ENCODE results near the gene KRT73. TPM values are rescaled to one million over a fixed set of nuclear protein-coding genes. Genes with fewer than 3 reads are reported as not detected.

The KRT73 gene
- total and polyA plus RNA-seq, 7 experiments from 2014 or later = 1.0 to 96.4 (median 26.7) TPM

DNA sequence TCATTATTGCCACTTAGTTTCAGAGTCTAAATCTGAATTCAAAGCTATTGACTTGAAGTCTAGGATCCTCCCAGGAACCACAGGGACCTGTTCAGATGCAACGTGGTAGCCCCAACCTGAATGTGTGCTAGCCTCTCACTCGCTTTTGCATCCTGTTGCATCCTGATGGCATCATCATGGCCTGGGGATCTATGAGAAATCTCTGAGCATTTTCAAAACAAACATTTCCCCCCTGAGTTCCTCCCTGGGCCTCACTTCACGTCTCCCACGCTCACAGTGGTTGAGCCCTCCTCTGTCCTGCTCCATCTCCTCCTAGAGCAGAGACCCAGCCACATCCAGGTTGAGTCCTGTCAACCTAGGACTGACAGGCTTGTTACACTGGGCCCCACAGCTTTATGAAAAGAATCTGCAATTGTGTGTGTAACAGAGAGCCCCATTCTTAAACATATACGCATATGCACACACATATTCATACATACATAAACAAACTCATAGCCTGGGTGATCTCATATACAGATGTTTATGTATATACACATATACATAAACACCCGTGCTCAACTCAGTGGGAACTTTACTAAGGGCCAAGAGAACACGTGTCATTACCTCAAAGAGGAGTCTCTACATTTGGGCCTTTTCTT lies 11.7 kb downstream of the KRT73 start:
- Mint-ChIP-seq H3K27ac (peak overlapping the region in 8 of 9 donors; percentile 94 to 99 (median 98)), H3K9me3 (peaks cover 0 to 4% (median 0%) of the 10 kb centered on the region in 11 donors), H3K36me3 (peaks cover 0 to 8% (median 8%) of the 10 kb centered on the region in 5 donors), H3K4me1 (peaks cover 61 to 100% (median 98%) of the 10 kb centered on the region in 7 donors), H3K27me3 (peaks cover 0 to 3% (median 0%) of the 10 kb centered on the region in 5 donors), H3K4me3 (peak overlapping the region in 7 of 10 donors; percentile 10 to 71 (median 45))
- Histone ChIP-seq H3K9me3 (ENCODE audit: control insufficient read depth in 2 of 3, low read length in 3 of 3) (no peaks in the 10 kb centered on the region), H3K27ac (ENCODE audit: low read depth, low read length) (peak overlapping the region; percentile 79), H3K36me3 (ENCODE audit: control insufficient read depth in 2 of 3, insufficient read depth in 3 of 3, low read length in 3 of 3) (no peaks in the 10 kb centered on the region), H3K4me3 (ENCODE audit: low read length) (no peak overlapping the region), H3K27me3 (ENCODE audit: control insufficient read depth in 2 of 2, insufficient read depth in 2 of 2, low read length in 2 of 2) (no peaks in the 10 kb centered on the region), H3K4me1 (ENCODE audit: control insufficient read depth in 2 of 2, insufficient read depth in 2 of 2, low read length in 2 of 2) (peaks cover 6 to 94% of the 10 kb centered on the region in 2 donors)
- no peak for DNase-seq
- POLR2A ChIA-PET = interaction anchor here (0.7 to 2.9 kb wide), 14 partner anchors 10 to 107 kb away, joined by 3 to 12 read pairs (median 5); partner anchors contain the start of gene KRT1
- CTCF ChIA-PET = interaction anchor here (0.5 to 2.7 kb wide), 7 partner anchors 13 to 273 kb away, joined by 3 to 29 read pairs (median 3); no protein-coding TSS in a partner anchor
- ATAC-seq = no peak
- intact Hi-C loops (cut with micrococcal nuclease) = no loop called here

DNA sequence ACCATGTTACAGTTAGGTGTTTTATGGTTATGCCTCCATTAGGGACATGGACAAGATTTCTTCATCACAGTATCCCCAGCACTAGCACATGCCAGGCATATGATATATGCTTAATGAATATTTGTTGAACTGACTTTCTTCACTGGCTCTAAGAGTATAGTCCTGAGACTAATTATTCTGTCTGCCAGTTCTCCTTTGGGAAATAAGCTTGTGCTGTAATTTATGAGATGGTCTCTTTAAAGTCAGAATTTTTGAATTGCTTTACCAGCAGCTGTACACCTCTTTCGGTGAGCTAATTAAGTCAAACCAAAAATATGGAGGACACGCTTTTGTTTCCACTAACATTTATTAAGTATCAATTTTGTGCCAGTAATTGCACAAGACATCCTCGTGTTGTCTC lies 12.3 kb downstream of the KRT73 start:
- ATAC-seq = no peak
- ChIA-PET POLR2A (interaction anchor here (0.7 to 2.9 kb wide), 16 partner anchors 9 to 108 kb away, joined by 3 to 12 read pairs (median 4); partner anchors contain the start of gene KRT1), CTCF (interaction anchor here (0.5 to 2.7 kb wide), 9 partner anchors 14 to 274 kb away, joined by 3 to 29 read pairs (median 5); no protein-coding TSS in a partner anchor)
- H3K27me3 ChIP-seq (ENCODE audit: control insufficient read depth in 2 of 2, insufficient read depth in 2 of 2, low read length in 2 of 2) = no peaks in the 10 kb centered on the region
- no peaks in the 10 kb centered on the region for H3K9me3 ChIP-seq (ENCODE audit: control insufficient read depth in 2 of 3, low read length in 3 of 3)
- H3K27ac Mint-ChIP-seq = peak overlapping the region in 8 of 9 donors; percentile 85 to 99 (median 98)
- peaks cover 55 to 98% (median 96%) of the 10 kb centered on the region in 7 donors for H3K4me1 Mint-ChIP-seq
- peaks cover 0 to 2% (median 0%) of the 10 kb centered on the region in 5 donors for H3K27me3 Mint-ChIP-seq
- peaks cover 0 to 4% (median 0%) of the 10 kb centered on the region in 11 donors for H3K9me3 Mint-ChIP-seq
- H3K27ac ChIP-seq (ENCODE audit: low read depth, low read length) = no peak overlapping the region
- peaks cover 6 to 88% of the 10 kb centered on the region in 2 donors for H3K4me1 ChIP-seq (ENCODE audit: control insufficient read depth in 2 of 2, insufficient read depth in 2 of 2, low read length in 2 of 2)
- intact Hi-C loops (cut with micrococcal nuclease) = no loop called here
- DNase-seq = no peak
- no peaks in the 10 kb centered on the region for H3K36me3 ChIP-seq (ENCODE audit: control insufficient read depth in 2 of 3, insufficient read depth in 3 of 3, low read length in 3 of 3)
- H3K36me3 Mint-ChIP-seq = peaks cover 0 to 8% (median 7%) of the 10 kb centered on the region in 5 donors
- H3K4me3 ChIP-seq (ENCODE audit: low read length) = no peak overlapping the region
- peak overlapping the region in 8 of 10 donors; percentile 1 to 76 (median 66) for H3K4me3 Mint-ChIP-seq

DNA sequence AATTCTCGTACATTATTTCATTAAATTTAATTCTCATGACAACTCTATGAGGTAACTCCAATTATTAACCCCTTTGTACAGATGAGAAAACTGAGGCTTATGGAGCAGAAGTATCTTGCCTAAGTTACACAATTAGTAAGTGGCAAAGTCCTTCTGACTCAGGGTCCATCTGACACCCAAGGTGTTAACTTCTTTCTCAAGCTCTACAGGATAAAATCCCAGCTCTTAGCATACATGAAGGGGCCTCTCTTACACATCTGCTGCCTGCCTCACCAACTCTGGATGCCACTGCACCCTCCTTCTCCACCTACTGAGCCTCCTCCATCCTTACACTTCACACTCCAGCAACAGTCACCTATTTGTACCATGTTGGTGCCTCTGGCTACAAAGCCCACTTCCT lies 12.8 kb downstream of the KRT73 start:
- ATAC-seq (no peak), DNase-seq (no peak)
- ChIA-PET POLR2A (interaction anchor here (0.8 to 2.9 kb wide), 16 partner anchors 8 to 108 kb away, joined by 3 to 12 read pairs (median 4); no protein-coding TSS in a partner anchor), CTCF (interaction anchor here (0.7 to 2.7 kb wide), 8 partner anchors 16 to 274 kb away, joined by 3 to 29 read pairs (median 5); no protein-coding TSS in a partner anchor)
- Histone ChIP-seq H3K36me3 (ENCODE audit: control insufficient read depth in 2 of 3, insufficient read depth in 3 of 3, low read length in 3 of 3) (no peaks in the 10 kb centered on the region), H3K4me3 (ENCODE audit: low read length) (no peak overlapping the region), H3K27me3 (ENCODE audit: control insufficient read depth in 2 of 2, insufficient read depth in 2 of 2, low read length in 2 of 2) (no peaks in the 10 kb centered on the region), H3K4me1 (ENCODE audit: control insufficient read depth in 2 of 2, insufficient read depth in 2 of 2, low read length in 2 of 2) (peaks cover 6 to 83% of the 10 kb centered on the region in 2 donors), H3K9me3 (ENCODE audit: control insufficient read depth in 2 of 3, low read length in 3 of 3) (no peaks in the 10 kb centered on the region), H3K27ac (ENCODE audit: low read depth, low read length) (peak overlapping the region; percentile 56)
- H3K27ac Mint-ChIP-seq = peak overlapping the region in 8 of 9 donors; percentile 85 to 99 (median 96)
- H3K4me3 Mint-ChIP-seq = peak overlapping the region in 9 of 10 donors; percentile 1 to 76 (median 67)
- H3K36me3 Mint-ChIP-seq = peaks cover 0 to 8% (median 7%) of the 10 kb centered on the region in 5 donors
- H3K9me3 Mint-ChIP-seq = peaks cover 0 to 4% (median 0%) of the 10 kb centered on the region in 11 donors
- intact Hi-C loops (cut with micrococcal nuclease) = no loop called here
- peaks cover 0 to 2% (median 0%) of the 10 kb centered on the region in 5 donors for H3K27me3 Mint-ChIP-seq
- peaks cover 50 to 95% (median 92%) of the 10 kb centered on the region in 7 donors for H3K4me1 Mint-ChIP-seq

DNA sequence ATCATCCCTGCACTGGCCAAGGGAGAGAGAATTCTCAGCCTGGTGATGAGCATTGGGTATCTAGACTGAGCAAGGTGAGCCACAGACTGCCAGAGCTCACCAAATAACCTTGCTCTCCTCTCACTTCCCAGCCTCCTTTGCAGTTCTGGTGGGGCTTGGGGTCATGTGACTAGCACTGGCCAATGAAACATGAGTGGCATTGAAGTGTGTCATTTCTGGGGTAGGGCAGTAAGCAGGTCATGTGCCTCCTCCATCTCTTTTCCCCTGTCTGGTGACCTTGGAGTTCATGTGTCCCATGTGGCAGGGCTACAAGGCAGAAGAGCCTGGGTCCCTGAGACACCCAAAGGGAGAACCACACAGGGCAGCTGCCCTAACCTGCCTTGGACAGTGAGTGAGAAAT lies 13.5 kb downstream of the KRT73 start:
- Mint-ChIP-seq H3K9me3 (peaks cover 0 to 4% (median 0%) of the 10 kb centered on the region in 11 donors), H3K36me3 (peaks cover 0 to 11% (median 7%) of the 10 kb centered on the region in 5 donors), H3K4me3 (peak overlapping the region; percentile 10 to 79 (median 62)), H3K27me3 (peaks cover 0 to 8% (median 0%) of the 10 kb centered on the region in 5 donors), H3K27ac (peak overlapping the region; percentile 51 to 99 (median 96)), H3K4me1 (peaks cover 44 to 95% (median 90%) of the 10 kb centered on the region in 7 donors)
- ATAC-seq = no peak
- peak in 1 of 9 donors; percentile 14 for DNase-seq
- H3K9me3 ChIP-seq (ENCODE audit: control insufficient read depth in 2 of 3, low read length in 3 of 3) = no peaks in the 10 kb centered on the region
- POLR2A ChIA-PET = interaction anchor here (0.6 to 2.9 kb wide), 12 partner anchors 8 to 104 kb away, joined by 3 to 12 read pairs (median 5); no protein-coding TSS in a partner anchor
- peak overlapping the region; percentile 6 for H3K4me3 ChIP-seq (ENCODE audit: low read length)
- intact Hi-C loops (cut with micrococcal nuclease) = no loop called here
- CTCF ChIA-PET = interaction anchor here (0.7 to 2.7 kb wide), 4 partner anchors 15 to 103 kb away, joined by 4 to 29 read pairs (median 6); no protein-coding TSS in a partner anchor
- H3K4me1 ChIP-seq (ENCODE audit: control insufficient read depth in 2 of 2, insufficient read depth in 2 of 2, low read length in 2 of 2) = peaks cover 3 to 78% of the 10 kb centered on the region in 2 donors
- peak overlapping the region; percentile 56 for H3K27ac ChIP-seq (ENCODE audit: low read depth, low read length)
- H3K36me3 ChIP-seq (ENCODE audit: control insufficient read depth in 2 of 3, insufficient read depth in 3 of 3, low read length in 3 of 3) = no peaks in the 10 kb centered on the region
- H3K27me3 ChIP-seq (ENCODE audit: control insufficient read depth in 2 of 2, insufficient read depth in 2 of 2, low read length in 2 of 2) = no peaks in the 10 kb centered on the region

DNA sequence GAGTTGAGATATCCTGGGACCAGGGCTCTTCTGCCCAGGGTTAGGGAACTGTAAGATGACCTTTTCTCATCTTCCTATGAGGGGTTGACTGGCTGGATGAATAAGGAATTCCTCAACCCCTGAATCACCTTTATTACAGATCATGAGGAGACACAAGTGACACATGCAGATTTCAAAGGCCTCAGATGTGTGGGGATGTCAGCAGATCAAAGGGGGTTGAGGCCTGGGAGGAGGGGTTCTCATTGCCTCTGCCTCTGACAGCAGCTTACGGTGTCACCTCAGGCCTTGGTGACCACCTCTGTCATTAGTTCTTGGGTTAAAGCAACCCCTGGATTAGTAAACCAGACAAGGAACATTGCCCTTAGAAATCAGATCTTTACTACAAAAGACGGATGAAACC lies 15.0 kb downstream of the KRT73 start:
- Mint-ChIP-seq H3K4me1 (peaks cover 31 to 94% (median 82%) of the 10 kb centered on the region in 7 donors), H3K27me3 (peaks cover 0 to 21% (median 0%) of the 10 kb centered on the region in 5 donors), H3K27ac (peak overlapping the region in 8 of 9 donors; percentile 84 to 97 (median 94)), H3K4me3 (peak overlapping the region in 9 of 10 donors; percentile 45 to 79 (median 65)), H3K36me3 (peaks cover 5 to 18% (median 16%) of the 10 kb centered on the region in 5 donors), H3K9me3 (peaks cover 0 to 4% (median 0%) of the 10 kb centered on the region in 11 donors)
- Histone ChIP-seq H3K9me3 (ENCODE audit: control insufficient read depth in 2 of 3, low read length in 3 of 3) (no peaks in the 10 kb centered on the region), H3K4me3 (ENCODE audit: low read length) (peak overlapping the region; percentile 9), H3K36me3 (ENCODE audit: control insufficient read depth in 2 of 3, insufficient read depth in 3 of 3, low read length in 3 of 3) (no peaks in the 10 kb centered on the region), H3K4me1 (ENCODE audit: control insufficient read depth in 2 of 2, insufficient read depth in 2 of 2, low read length in 2 of 2) (peaks cover 0 to 63% of the 10 kb centered on the region in 2 donors), H3K27ac (ENCODE audit: low read depth, low read length) (peak overlapping the region; percentile 24), H3K27me3 (ENCODE audit: control insufficient read depth in 2 of 2, insufficient read depth in 2 of 2, low read length in 2 of 2) (no peaks in the 10 kb centered on the region)
- ChIA-PET CTCF (no interaction called here), POLR2A (no interaction called here)
- intact Hi-C loops (cut with micrococcal nuclease) = no loop called here
- DNase-seq (peak in 8 of 9 donors; percentile 8 to 73 (median 66)), ATAC-seq (peak; percentile 82)

DNA sequence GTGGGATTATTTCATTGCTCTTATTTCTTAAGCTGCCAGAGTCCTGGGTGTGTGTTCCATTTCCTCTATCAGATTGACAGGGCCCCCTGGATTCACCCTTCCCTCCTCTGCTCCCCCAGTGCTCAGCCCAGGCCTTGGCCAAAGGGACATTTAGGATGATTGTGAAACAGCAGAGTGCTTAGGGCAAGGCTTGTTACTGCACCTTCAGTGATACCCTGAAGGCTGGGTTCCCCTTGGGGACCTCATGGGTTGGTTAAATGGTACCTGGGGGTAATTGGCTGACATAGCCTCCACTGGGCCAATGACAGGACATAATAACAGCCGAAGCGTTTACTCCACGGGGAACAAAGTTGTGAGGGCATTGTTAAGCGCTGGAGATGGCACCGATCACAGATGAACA lies 15.8 kb downstream of the KRT73 start:
- intact Hi-C loops (cut with micrococcal nuclease) = no loop called here
- Mint-ChIP-seq H3K4me1 (peaks cover 27 to 88% (median 75%) of the 10 kb centered on the region in 7 donors), H3K9me3 (peaks cover 0 to 4% (median 0%) of the 10 kb centered on the region in 11 donors), H3K27ac (peak overlapping the region in 8 of 9 donors; percentile 76 to 97 (median 94)), H3K36me3 (peaks cover 5 to 22% (median 14%) of the 10 kb centered on the region in 5 donors), H3K4me3 (peak overlapping the region in 7 of 10 donors; percentile 21 to 71 (median 63)), H3K27me3 (peaks cover 0 to 28% (median 0%) of the 10 kb centered on the region in 5 donors)
- H3K4me1 ChIP-seq (ENCODE audit: control insufficient read depth in 2 of 2, insufficient read depth in 2 of 2, low read length in 2 of 2) = peaks cover 0 to 55% of the 10 kb centered on the region in 2 donors
- no peak overlapping the region for H3K27ac ChIP-seq (ENCODE audit: low read depth, low read length)
- POLR2A ChIA-PET = interaction anchor here (0.6 to 2.1 kb wide), 2 partner anchors 14 to 36 kb away, joined by 3 to 5 read pairs; no protein-coding TSS in a partner anchor
- no peak overlapping the region for H3K4me3 ChIP-seq (ENCODE audit: low read length)
- DNase-seq = peak in 1 of 9 donors; percentile 6
- H3K36me3 ChIP-seq (ENCODE audit: control insufficient read depth in 2 of 3, insufficient read depth in 3 of 3, low read length in 3 of 3) = no peaks in the 10 kb centered on the region
- no peaks in the 10 kb centered on the region for H3K9me3 ChIP-seq (ENCODE audit: control insufficient read depth in 2 of 3, low read length in 3 of 3)
- no peaks in the 10 kb centered on the region for H3K27me3 ChIP-seq (ENCODE audit: control insufficient read depth in 2 of 2, insufficient read depth in 2 of 2, low read length in 2 of 2)
- ATAC-seq = no peak
- CTCF ChIA-PET = interaction anchor here (1.0 kb wide), 1 partner anchor 8 kb away, joined by 5 read pairs; no protein-coding TSS in a partner anchor

Data from naive thymus-derived CD4-positive, alpha-beta T cell (primary cell).